ENCODE results near the gene ANKK1. TPM values are rescaled to one million over a fixed set of nuclear protein-coding genes. Genes with fewer than 3 reads are reported as not detected.

Gene ANKK1
- total RNA-seq, 1 experiment from 2014 or later: 0.22 TPM

DNA sequence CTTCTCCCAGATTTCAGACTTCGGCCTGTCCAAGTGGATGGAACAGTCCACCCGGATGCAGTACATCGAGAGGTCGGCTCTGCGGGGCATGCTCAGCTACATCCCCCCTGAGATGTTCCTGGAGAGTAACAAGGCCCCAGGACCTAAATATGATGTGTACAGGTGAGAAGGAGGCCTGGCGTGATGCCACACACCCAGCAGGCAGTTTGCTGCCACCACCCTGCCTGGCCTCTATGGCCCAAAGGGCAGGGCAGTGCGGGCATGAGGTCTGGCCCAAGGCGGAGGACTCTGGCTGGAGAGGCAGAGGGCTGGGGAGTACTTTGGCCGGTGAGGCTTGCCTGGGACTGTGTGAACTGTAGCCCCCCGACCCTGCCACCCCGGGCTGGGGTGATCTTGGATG is 7.3 kb downstream of the ANKK1 start:
- TF ChIP-seq POLR2A (IDR thresholded peaks at IDR 0.05; ENCODE audit: borderline replicate concordance, extremely low read depth, insufficient read depth, insufficient read length) (no peak), YY1 (IDR thresholded peaks at IDR 0.05; ENCODE audit: extremely low read depth, insufficient replicate concordance, low read depth, low read length) (no peak), CBX3 (IDR thresholded peaks at IDR 0.05; ENCODE audit: low read depth) (no peak), SP1 (IDR thresholded peaks at IDR 0.05; ENCODE audit: low read depth) (no peak), TCF7L2 (IDR thresholded peaks at IDR 0.05; ENCODE audit: borderline replicate concordance, extremely low read depth, insufficient read depth, insufficient read length) (no peak), EZH2 (IDR thresholded peaks at IDR 0.05) (no peak), FOSL1 (IDR thresholded peaks at IDR 0.05; ENCODE audit: low read depth) (no peak), POLR2AphosphoS5 (IDR thresholded peaks at IDR 0.05; ENCODE audit: low read depth, low read length) (no peak), EZH2phosphoT487 (IDR thresholded peaks at IDR 0.05; ENCODE audit: borderline replicate concordance) (no peak), SIN3A (IDR thresholded peaks at IDR 0.05; ENCODE audit: low read depth) (no peak), EGR1 (IDR thresholded peaks at IDR 0.05; ENCODE audit: low read depth) (no peak), CEBPB (IDR thresholded peaks at IDR 0.05; ENCODE audit: low read depth) (no peak), RAD21 (IDR thresholded peaks at IDR 0.05; ENCODE audit: low read depth) (no peak), SRF (IDR thresholded peaks at IDR 0.05; ENCODE audit: low read depth) (no peak), ELF1 (IDR thresholded peaks at IDR 0.05; ENCODE audit: borderline replicate concordance, low read depth) (no peak), ZFX (IDR thresholded peaks at IDR 0.05) (no peak)
- TF ChIP-seq, protein P1, sequence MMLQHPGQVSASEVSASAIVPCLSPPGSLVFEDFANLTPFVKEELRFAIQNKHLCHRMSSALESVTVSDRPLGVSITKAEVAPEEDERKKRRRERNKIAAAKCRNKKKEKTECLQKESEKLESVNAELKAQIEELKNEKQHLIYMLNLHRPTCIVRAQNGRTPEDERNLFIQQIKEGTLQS (IDR thresholded peaks at IDR 0.05): no peak
- TF ChIP-seq, protein P2, sequence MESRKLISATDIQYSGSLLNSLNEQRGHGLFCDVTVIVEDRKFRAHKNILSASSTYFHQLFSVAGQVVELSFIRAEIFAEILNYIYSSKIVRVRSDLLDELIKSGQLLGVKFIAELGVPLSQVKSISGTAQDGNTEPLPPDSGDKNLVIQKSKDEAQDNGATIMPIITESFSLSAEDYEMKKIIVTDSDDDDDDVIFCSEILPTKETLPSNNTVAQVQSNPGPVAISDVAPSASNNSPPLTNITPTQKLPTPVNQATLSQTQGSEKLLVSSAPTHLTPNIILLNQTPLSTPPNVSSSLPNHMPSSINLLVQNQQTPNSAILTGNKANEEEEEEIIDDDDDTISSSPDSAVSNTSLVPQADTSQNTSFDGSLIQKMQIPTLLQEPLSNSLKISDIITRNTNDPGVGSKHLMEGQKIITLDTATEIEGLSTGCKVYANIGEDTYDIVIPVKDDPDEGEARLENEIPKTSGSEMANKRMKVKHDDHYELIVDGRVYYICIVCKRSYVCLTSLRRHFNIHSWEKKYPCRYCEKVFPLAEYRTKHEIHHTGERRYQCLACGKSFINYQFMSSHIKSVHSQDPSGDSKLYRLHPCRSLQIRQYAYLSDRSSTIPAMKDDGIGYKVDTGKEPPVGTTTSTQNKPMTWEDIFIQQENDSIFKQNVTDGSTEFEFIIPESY (IDR thresholded peaks at IDR 0.05; ENCODE audit: extremely low read depth, insufficient replicate concordance, low read length): no peak
- no peaks in the 10 kb centered on the region for H3K9me3 ChIP-seq (ENCODE audit: control insufficient read depth in 1 of 2, insufficient read depth in 1 of 2, low read depth in 1 of 2, low read length in 2 of 2)
- no peak overlapping the region for H3K4me2 ChIP-seq (ENCODE audit: low read length)
- H3K79me2 ChIP-seq (ENCODE audit: insufficient read depth, low read length): no peaks in the 10 kb centered on the region
- no peak for DNase-seq (ENCODE audit: low read depth, low spot score)
- no peaks in the 10 kb centered on the region for H4K20me1 ChIP-seq (ENCODE audit: insufficient read depth)
- RAD21 ChIA-PET (ENCODE audit: low non-redundant PET in 1 of 2, low total read pairs in 2 of 2, uncharacterized antibody in 2 of 2, unreplicated experiment in 2 of 2): no interaction called here
- intact Hi-C loops (cut with micrococcal nuclease): no loop called here
- peaks cover 15% of the 10 kb centered on the region for H3K27me3 ChIP-seq (ENCODE audit: insufficient read depth, low read length)
- no peak overlapping the region for H3K4me3 ChIP-seq (replicated peaks in 1 of 2; ENCODE audit: low read depth in 1 of 2, low read length in 2 of 2)
- CTCF ChIA-PET: no interaction called here
- H3K27ac ChIP-seq (ENCODE audit: low read depth, low read length): no peak overlapping the region
- no peak for ATAC-seq
- no peaks in the 10 kb centered on the region for H3K4me1 ChIP-seq (ENCODE audit: control insufficient read depth in 1 of 2, insufficient read depth in 2 of 2, low read length in 2 of 2)
- POLR2A ChIA-PET: no interaction called here
- H3K9ac ChIP-seq (ENCODE audit: low read length): no peak overlapping the region
- no peaks in the 10 kb centered on the region for H3K9me2 ChIP-seq (ENCODE audit: insufficient read depth)
- H3K36me3 ChIP-seq (ENCODE audit: control insufficient read depth in 1 of 2, insufficient read depth in 2 of 2, low read length in 2 of 2): no peaks in the 10 kb centered on the region
- BruUV-seq (replicated peaks): no TSS peak
- H2AFZ ChIP-seq (ENCODE audit: low read depth, low read length, poor library complexity, severe bottlenecking): no peak overlapping the region

Measured in HCT116 (cell line).